Karpas-422 (cell line): Measurements from ENCODE around the gene MAP3K7. TPM values are rescaled to one million over a fixed set of nuclear protein-coding genes. Genes with fewer than 3 reads are reported as not detected.

ENCODE experiments used
- DNase-seq: peaks from one replicate; pipeline ENCODE4 v3.0.0-alpha.2; 2015
- H2AFZ ChIP-seq: fragments of 200-600 bp; sonication (generic); 2 replicates; pipeline ENCODE4 v1.6.1; 2014; ENCODE audit warnings: antibody characterized with exemption, low read length, mixed read lengths
- H3K27ac ChIP-seq: fragments of 200-600 bp; sonication (generic); 2 replicates; pipeline ENCODE4 v1.5.1; 2014; ENCODE audit warnings: mild to moderate bottlenecking, low read length, moderate library complexity
- H3K27me3 ChIP-seq: fragments of 200-600 bp; sonication (generic); 2 replicates; pipeline ENCODE4 v1.6.1; 2014; ENCODE audit warnings: low read length, mixed read lengths
- H3K36me3 ChIP-seq: fragments of 200-600 bp; sonication (generic); 2 replicates; pipeline ENCODE4 v1.6.1; 2014; ENCODE audit warnings: low read length, mixed read lengths; ENCODE audit not compliant: insufficient read depth
- H3K4me1 ChIP-seq: fragments of 200-600 bp; sonication (generic); 2 replicates; pipeline ENCODE4 v1.6.1; 2014; ENCODE audit warnings: mild to moderate bottlenecking, low read length, mixed read lengths
- H3K4me2 ChIP-seq: fragments of 200-600 bp; sonication (generic); 2 replicates; pipeline ENCODE4 v1.6.1; 2014; ENCODE audit warnings: low read length, low read depth, mild to moderate bottlenecking; ENCODE audit not compliant: poor library complexity, severe bottlenecking
- H3K4me3 ChIP-seq: fragments of 200-600 bp; sonication (generic); 2 replicates; pipeline ENCODE4 v1.5.1; 2014; ENCODE audit warnings: mild to moderate bottlenecking, antibody characterized with exemption, low read length, mixed read lengths
- H3K79me2 ChIP-seq: fragments of 200-600 bp; sonication (generic); 2 replicates; pipeline ENCODE4 v1.6.1; 2014; ENCODE audit warnings: mild to moderate bottlenecking, low read length, mixed read lengths
- H3K9ac ChIP-seq: fragments of 200-600 bp; sonication (generic); 2 replicates; pipeline ENCODE4 v1.6.0; 2014; ENCODE audit warnings: low read length
- H3K9me2 ChIP-seq: fragments of 200-600 bp; sonication (generic), shearing (Covaris generic); replicated peaks from 2 replicates; pipeline ENCODE4 v1.6.0; 2014; ENCODE audit warnings: mild to moderate bottlenecking, low read length, moderate library complexity; ENCODE audit not compliant: insufficient read depth
- H3K9me3 ChIP-seq: fragments of 300-700, 200-600 bp; sonication (generic); 2 replicates; pipeline ENCODE4 v1.6.1; 2014; ENCODE audit warnings: low read length, mixed read lengths
- H4K20me1 ChIP-seq: fragments of 200-600 bp; sonication (generic); 2 replicates; pipeline ENCODE4 v1.6.1; 2014; ENCODE audit warnings: mild to moderate bottlenecking, antibody characterized with exemption, low read length, low read depth; ENCODE audit not compliant: insufficient read depth
- total RNA-seq: library from RNA; depleted of rRNA; stranded (reverse); fragments of >200 nt; shearing (Covaris generic); gene quantifications from 2 replicates; pipeline ENCODE4 v1.2.3, GENCODE V29; 2014; ENCODE audit warnings: low replicate concordance

The MAP3K7 gene
- total RNA-seq, 1 experiment from 2014 or later = 91.9 TPM

- Histone ChIP-seq H3K4me1 (peaks cover 5% of the 10 kb centered on the region), H3K36me3 (no peaks in the 10 kb centered on the region), H3K9me3 (no peaks in the 10 kb centered on the region), H4K20me1 (no peaks in the 10 kb centered on the region), H3K4me3 (no peak overlapping the region), H3K4me2 (no peak overlapping the region), H3K9me2 (no peaks in the 10 kb centered on the region), H3K27ac (no peak overlapping the region), H3K27me3 (no peaks in the 10 kb centered on the region), H2AFZ (no peak overlapping the region), H3K9ac (no peak overlapping the region), H3K79me2 (no peaks in the 10 kb centered on the region)
- no peak for DNase-seq
Measured at GRCh38 chr6:90483116-90483839, 103.6 kb downstream of the MAP3K7 start.

GRCh38 chr6:90480666-90481065 lies 106.2 kb downstream of the MAP3K7 start:
- Histone ChIP-seq H3K27me3 (no peaks in the 10 kb centered on the region), H3K9me3 (no peaks in the 10 kb centered on the region), H2AFZ (no peak overlapping the region), H3K79me2 (no peaks in the 10 kb centered on the region), H3K4me3 (no peak overlapping the region), H4K20me1 (no peaks in the 10 kb centered on the region), H3K36me3 (no peaks in the 10 kb centered on the region), H3K4me1 (peaks cover 5% of the 10 kb centered on the region), H3K9me2 (no peaks in the 10 kb centered on the region), H3K4me2 (no peak overlapping the region), H3K27ac (no peak overlapping the region), H3K9ac (no peak overlapping the region)
- DNase-seq = no peak

GRCh38 chr6:90479603-90479926 lies 107.3 kb downstream of the MAP3K7 start:
- Histone ChIP-seq H3K4me3 (no peak overlapping the region), H3K79me2 (no peaks in the 10 kb centered on the region), H3K27ac (no peak overlapping the region), H3K4me2 (no peak overlapping the region), H3K36me3 (no peaks in the 10 kb centered on the region), H3K9me2 (no peaks in the 10 kb centered on the region), H3K27me3 (no peaks in the 10 kb centered on the region), H3K4me1 (peaks cover 5% of the 10 kb centered on the region), H2AFZ (no peak overlapping the region), H3K9ac (no peak overlapping the region), H4K20me1 (no peaks in the 10 kb centered on the region), H3K9me3 (no peaks in the 10 kb centered on the region)
- no peak for DNase-seq

- peak; percentile 89 for DNase-seq
- Histone ChIP-seq H3K4me1 (peaks cover 5% of the 10 kb centered on the region), H3K4me3 (peak overlapping the region; percentile 29; the same call in 1 of the 2 replicates), H2AFZ (no peak overlapping the region), H3K27ac (no peak overlapping the region), H4K20me1 (no peaks in the 10 kb centered on the region), H3K27me3 (no peaks in the 10 kb centered on the region), H3K36me3 (no peaks in the 10 kb centered on the region), H3K4me2 (peak overlapping the region; percentile 48), H3K9me3 (no peaks in the 10 kb centered on the region), H3K9ac (0 out of 2 replicates have a peak overlapping the region, but pooled peaks have one; percentile 18), H3K9me2 (no peaks in the 10 kb centered on the region), H3K79me2 (no peaks in the 10 kb centered on the region)
Measured at GRCh38 chr6:90478789-90479602, 107.9 kb downstream of the MAP3K7 start.

- DNase-seq = peak; percentile 46
- H3K9ac ChIP-seq = no peak overlapping the region
- no peaks in the 10 kb centered on the region for H3K79me2 ChIP-seq
- peaks cover 5% of the 10 kb centered on the region for H3K4me1 ChIP-seq
- H3K27ac ChIP-seq = no peak overlapping the region
- H2AFZ ChIP-seq = no peak overlapping the region
- no peaks in the 10 kb centered on the region for H4K20me1 ChIP-seq
- H3K9me2 ChIP-seq = no peaks in the 10 kb centered on the region
- no peaks in the 10 kb centered on the region for H3K36me3 ChIP-seq
- no peak overlapping the region for H3K4me2 ChIP-seq
- no peaks in the 10 kb centered on the region for H3K27me3 ChIP-seq
- no peak overlapping the region for H3K4me3 ChIP-seq
- H3K9me3 ChIP-seq = no peaks in the 10 kb centered on the region
Measured at GRCh38 chr6:90478278-90478677, 108.6 kb downstream of the MAP3K7 start.

- Histone ChIP-seq H3K4me2 (no peak overlapping the region), H3K27ac (no peak overlapping the region), H3K4me1 (peaks cover 5% of the 10 kb centered on the region), H3K9me3 (no peaks in the 10 kb centered on the region), H3K9me2 (no peaks in the 10 kb centered on the region), H3K36me3 (no peaks in the 10 kb centered on the region), H3K9ac (no peak overlapping the region), H4K20me1 (no peaks in the 10 kb centered on the region), H3K79me2 (no peaks in the 10 kb centered on the region), H3K4me3 (no peak overlapping the region), H2AFZ (no peak overlapping the region), H3K27me3 (no peaks in the 10 kb centered on the region)
- DNase-seq = no peak
Measured at GRCh38 chr6:90477366-90477765, 109.5 kb downstream of the MAP3K7 start.

GRCh38 chr6:90472716-90473115 lies 114.2 kb downstream of the MAP3K7 start:
- Histone ChIP-seq H3K36me3 (no peaks in the 10 kb centered on the region), H3K4me3 (no peak overlapping the region), H3K27ac (no peak overlapping the region), H4K20me1 (no peaks in the 10 kb centered on the region), H3K79me2 (no peaks in the 10 kb centered on the region), H3K4me1 (no peaks in the 10 kb centered on the region), H3K9me2 (no peaks in the 10 kb centered on the region), H3K9me3 (no peaks in the 10 kb centered on the region), H2AFZ (no peak overlapping the region), H3K4me2 (no peak overlapping the region), H3K9ac (no peak overlapping the region), H3K27me3 (no peaks in the 10 kb centered on the region)
- DNase-seq = no peak

GRCh38 chr6:90471263-90471662 lies 115.6 kb downstream of the MAP3K7 start:
- DNase-seq = no peak
- Histone ChIP-seq H3K79me2 (no peaks in the 10 kb centered on the region), H2AFZ (no peak overlapping the region), H4K20me1 (no peaks in the 10 kb centered on the region), H3K4me1 (no peaks in the 10 kb centered on the region), H3K9me2 (no peaks in the 10 kb centered on the region), H3K27ac (no peak overlapping the region), H3K9me3 (no peaks in the 10 kb centered on the region), H3K36me3 (no peaks in the 10 kb centered on the region), H3K4me2 (no peak overlapping the region), H3K9ac (no peak overlapping the region), H3K27me3 (no peaks in the 10 kb centered on the region), H3K4me3 (no peak overlapping the region)
